B cell (primary cell): ENCODE data around the gene GTF2H2C. TPM values are rescaled to one million over a fixed set of nuclear protein-coding genes. Genes with fewer than 3 reads are reported as not detected.
"Not testable (repeated sequence)": the region's sequence is repeated elsewhere in the genome, so short reads cannot be mapped to it uniquely, and the experiment has no call there.

Experiments used
- ATAC-seq: fragments of 200-7000 bp; cut with Tn5 transposase; one replicate; pipeline ENCODE4 v1.10.0; 2021; ENCODE audit warnings: low read depth, mild to moderate bottlenecking, moderate number of reproducible peaks, moderate library complexity
- CTCF ChIA-PET: fragments of 350-600 bp; sonication (Branson Sonifier 250); formaldehyde crosslinking; loops from one replicate; lab custom pipeline; 2021; ENCODE audit warnings: antibody characterized with exemption, inconsistent platforms; lab: Charles Lee
- POLR2A ChIA-PET: fragments of 350-600 bp; sonication (Branson Sonifier 250); formaldehyde crosslinking; loops from one replicate; lab custom pipeline; 2021; ENCODE audit warnings: antibody characterized with exemption; lab: Charles Lee
- DNase-seq: peaks from one replicate; pipeline ENCODE4 v3.0.0; 2013
- H2AFZ ChIP-seq: 2 replicates; pipeline ENCODE4 v1.6.1; 2012; ENCODE audit warnings: mild to moderate bottlenecking, low read depth, low read length; ENCODE audit not compliant: insufficient read depth, poor library complexity, severe bottlenecking
- H3K27ac ChIP-seq, 2 donors: 1 replicate in 1 of 2; 2 replicates in 1 of 2; pipeline ENCODE4 v1.5.1; 2012 to 2013; ENCODE audit warnings: low read length in 2 of 2, mild to moderate bottlenecking in 2 of 2, moderate library complexity in 1 of 2
- H3K27me3 ChIP-seq, 4 experiments: fragments of 200-600 bp in 1 of 4; sonication (generic) in 1 of 4; replicated peaks in 1 of 4; 1 replicate in 2 of 4; 2 replicates in 2 of 4; pipeline versions ENCODE4 v1.6.1 to v1.7.0; 2013 to 2016; ENCODE audit warnings: low read length in 3 of 4, mild to moderate bottlenecking in 2 of 4, mixed read lengths in 1 of 4, moderate library complexity in 1 of 4; ENCODE audit not compliant: insufficient read depth in 4 of 4, control insufficient read depth in 3 of 4; ENCODE audit errors: control extremely low read depth in 1 of 4
- H3K36me3 ChIP-seq, 2 experiments: replicated peaks in 1 of 2; 1 replicate in 1 of 2; 2 replicates in 1 of 2; pipeline versions ENCODE4 v1.6.1 to v1.7.1; 2013; ENCODE audit warnings: low read length in 1 of 2; ENCODE audit not compliant: insufficient read depth in 2 of 2, control insufficient read depth in 1 of 2; ENCODE audit errors: control extremely low read depth in 1 of 2, extremely low read depth in 1 of 2
- H3K4me1 ChIP-seq, 2 donors: fragments of 200-600 bp in 1 of 2; sonication (generic) in 1 of 2; 1 replicate in 1 of 2; 2 replicates in 1 of 2; pipeline versions ENCODE4 v1.5.1 to v1.6.1; 2013 to 2017; ENCODE audit warnings: low read length in 2 of 2; ENCODE audit not compliant: control insufficient read depth in 2 of 2, insufficient read depth in 2 of 2
- H3K4me2 ChIP-seq: replicated peaks from 2 replicates; pipeline ENCODE3; 2012; ENCODE audit warnings: mild to moderate bottlenecking, low read depth, low read length; ENCODE audit not compliant: poor library complexity, severe bottlenecking
- H3K4me3 ChIP-seq, 5 experiments: fragments of 200-600 bp in 1 of 5; sonication (generic) in 1 of 5; 1 replicate in 3 of 5; 2 replicates in 2 of 5; pipeline versions ENCODE4 v1.5.1 to v1.7.0; 2011 to 2016; ENCODE audit warnings: low read length in 4 of 5, mild to moderate bottlenecking in 4 of 5, low read depth in 2 of 5, control low read depth in 1 of 5, moderate library complexity in 1 of 5; ENCODE audit not compliant: insufficient read depth in 1 of 5; ENCODE audit errors: control extremely low read depth in 1 of 5, extremely low read depth in 1 of 5
- H3K79me2 ChIP-seq: fragments of 200-600 bp; sonication (generic); one replicate; pipeline ENCODE4 v1.6.0; 2016; ENCODE audit warnings: low read length; ENCODE audit not compliant: control insufficient read depth, insufficient read depth
- H3K9ac ChIP-seq: fragments of 200-600 bp; sonication (generic); 2 replicates; pipeline ENCODE4 v1.6.1; 2017; ENCODE audit warnings: mild to moderate bottlenecking, low read length, moderate library complexity
- H3K9me3 ChIP-seq, 3 donors: one replicate each; pipeline versions ENCODE4 v1.6.1 to v1.7.1; 2013; ENCODE audit warnings: low read length in 2 of 3; ENCODE audit not compliant: control insufficient read depth in 2 of 3, insufficient read depth in 1 of 3; ENCODE audit errors: control extremely low read depth in 1 of 3
- H4K20me1 ChIP-seq: 2 replicates; pipeline ENCODE4 v1.6.0; 2012; ENCODE audit warnings: mild to moderate bottlenecking, low read length; ENCODE audit not compliant: insufficient read depth, control insufficient read depth, poor library complexity, severe bottlenecking
- H3K27ac Mint-ChIP-seq: one replicate; pipeline ENCODE4 v1.8.0; 2021; ENCODE audit warnings: mixed read lengths
- H3K27me3 Mint-ChIP-seq: one replicate; pipeline ENCODE4 v1.8.0; 2021; ENCODE audit warnings: mixed read lengths
- H3K4me1 Mint-ChIP-seq: one replicate; pipeline ENCODE4 v1.8.0; 2021; ENCODE audit warnings: mixed read lengths
- H3K4me3 Mint-ChIP-seq: one replicate; pipeline ENCODE4 v1.8.0; 2021; ENCODE audit warnings: mixed read lengths
- H3K9me3 Mint-ChIP-seq: one replicate; pipeline ENCODE4 v1.8.0; 2022; ENCODE audit warnings: mixed read lengths; ENCODE audit not compliant: insufficient read depth
- EZH2 ChIP-seq: IDR thresholded peaks from 2 replicates; pipeline ENCODE4 v1.6.1; 2012; ENCODE audit warnings: borderline replicate concordance, low read depth, mild to moderate bottlenecking, moderate library complexity, low read length; ENCODE audit not compliant: insufficient read depth, poor library complexity, severe bottlenecking
- WGBS: methylation state at CpG from one replicate; pipeline ENCODE4 v1.1.5; 2013; ENCODE audit warnings: missing lambda C conversion rate; ENCODE audit not compliant: insufficient coverage; 5-methylcytosine and 5-hydroxymethylcytosine counted together
- intact Hi-C: fragments of 100-400 bp; cut with micrococcal nuclease; formaldehyde crosslinking; loops from one replicate; pipeline ENCODE4 v1.10.0; 2022
- polyA plus RNA-seq: library from polyadenylated mRNA; depleted of rRNA; stranded (reverse); fragments of >200 nt; gene quantifications from 2 replicates; pipeline ENCODE4 v1.2.3, GENCODE V29; 2012
- total RNA-seq, 2 donors: library from RNA; stranded (reverse); fragments of 120-200 nt in 1 of 2; gene quantifications; 1 replicate in 1 of 2; 2 replicates in 1 of 2; pipeline versions ENCODE4 v1.2.3 to v1.2.4, GENCODE V29; 2013 to 2022

The GTF2H2C gene
- total and polyA plus RNA-seq, 2 donors (not counting 1 experiment from before 2014, with no cell fraction given): 13.2 to 46.2 TPM

DNA sequence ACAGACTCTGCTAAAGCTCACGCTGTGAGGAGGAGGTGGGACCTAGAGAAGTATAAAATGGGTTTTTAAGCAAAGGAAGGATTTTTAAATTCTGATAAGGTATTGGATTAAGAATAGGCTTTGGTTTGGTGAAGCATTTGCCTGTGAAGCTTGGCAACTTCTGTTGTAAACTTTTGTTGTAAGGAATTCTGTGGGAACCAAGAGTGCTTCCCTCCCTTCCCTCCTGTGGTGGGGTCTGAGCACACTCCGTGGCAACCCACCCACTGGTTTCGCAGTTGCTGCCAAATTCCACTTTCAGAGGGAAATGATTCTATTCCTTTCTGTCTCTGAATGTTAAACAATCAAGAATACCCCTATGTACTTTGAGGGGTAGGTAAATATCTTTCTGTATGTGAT, 28.6 kb upstream of the GTF2H2C start:
- H3K4me1 ChIP-seq: no peaks in the 10 kb centered on the region
- TF ChIP-seq EZH2: no peak
- H3K79me2 ChIP-seq: no peaks in the 10 kb centered on the region
- H3K27ac ChIP-seq: no peak overlapping the region
- H2AFZ ChIP-seq: no peak overlapping the region
- no peaks in the 10 kb centered on the region for H4K20me1 ChIP-seq
- H3K9ac ChIP-seq: no peak overlapping the region
- POLR2A ChIA-PET: no interaction called here
- CTCF ChIA-PET: no interaction called here
- no peaks in the 10 kb centered on the region for H3K9me3 Mint-ChIP-seq
- H3K27me3 ChIP-seq: peaks cover 0 to 3% (median 0%) of the 10 kb centered on the region in 4 experiments
- no peak overlapping the region for H3K27ac Mint-ChIP-seq
- 100% methylated on average over 2 of the region's 3 CpGs for WGBS
- no peak for DNase-seq
- intact Hi-C loops: no loop called here
- no peak for ATAC-seq
- H3K27me3 Mint-ChIP-seq: peaks cover 20% of the 10 kb centered on the region
- no peaks in the 10 kb centered on the region for H3K4me1 Mint-ChIP-seq
- no peak overlapping the region for H3K4me2 ChIP-seq
- no peak overlapping the region for H3K4me3 ChIP-seq
- no peak overlapping the region for H3K4me3 Mint-ChIP-seq
- no peaks in the 10 kb centered on the region for H3K9me3 ChIP-seq
- no peaks in the 10 kb centered on the region for H3K36me3 ChIP-seq

DNA sequence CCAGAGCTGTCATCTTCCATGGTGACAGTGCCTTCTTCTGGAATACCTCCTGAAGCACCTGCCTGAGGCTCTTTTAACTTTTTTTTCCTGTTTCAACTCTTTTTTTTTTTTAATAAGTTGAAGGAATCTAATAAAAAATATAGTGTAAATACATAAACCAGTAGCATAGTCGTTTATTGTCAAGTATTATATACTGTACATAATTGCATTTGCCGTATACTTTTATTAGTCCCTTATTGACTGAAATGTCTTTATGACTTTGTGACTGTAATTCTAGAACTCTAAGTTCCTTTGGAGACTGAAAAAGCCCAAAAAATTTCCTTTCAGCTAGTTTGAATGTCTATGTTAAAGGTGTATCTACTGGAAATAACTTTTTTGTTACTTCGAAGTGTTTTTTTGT, 22.1 kb upstream of the GTF2H2C start:
- H4K20me1 ChIP-seq, H2AFZ ChIP-seq: not testable (repeated sequence)

DNA sequence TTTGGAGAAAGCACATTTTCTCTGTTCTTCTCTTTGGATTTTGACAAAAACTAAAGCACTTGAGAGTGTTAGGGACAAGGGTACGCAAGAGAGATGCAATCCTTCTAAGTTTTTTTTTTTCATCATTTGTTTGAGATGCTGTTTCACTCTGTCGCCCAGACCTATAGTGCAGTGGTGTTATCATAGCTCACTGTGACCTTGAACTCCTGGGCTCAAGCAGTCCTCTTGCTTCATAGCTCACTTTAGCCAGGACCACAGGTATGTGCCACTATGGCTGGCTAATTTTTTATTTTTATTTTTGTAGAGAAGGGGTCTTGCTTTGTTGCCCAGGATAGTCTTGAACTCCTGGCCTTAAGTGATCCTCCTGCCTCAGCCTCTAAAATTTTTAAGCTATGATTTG, 21.3 kb upstream of the GTF2H2C start:
- H3K27ac ChIP-seq, POLR2A ChIA-PET, H3K9me3 ChIP-seq, H3K27me3 Mint-ChIP-seq, H4K20me1 ChIP-seq, H3K4me1 ChIP-seq, H3K27me3 ChIP-seq, H3K4me3 ChIP-seq, H3K36me3 ChIP-seq, H3K9ac ChIP-seq, H3K9me3 Mint-ChIP-seq, H3K27ac Mint-ChIP-seq, intact Hi-C loops, H3K4me3 Mint-ChIP-seq, H2AFZ ChIP-seq, ATAC-seq, H3K4me1 Mint-ChIP-seq, DNase-seq, H3K79me2 ChIP-seq, CTCF ChIA-PET, H3K4me2 ChIP-seq: not testable (repeated sequence)
- no CpG with 5 or more reads among the region's 2 CpGs for WGBS

More for the DNA sequence above, 22.1 kb upstream of the GTF2H2C start:
- ATAC-seq, H3K4me1 Mint-ChIP-seq, H3K4me1 ChIP-seq, H3K4me2 ChIP-seq, H3K9me3 ChIP-seq, H3K27ac ChIP-seq, H3K27me3 Mint-ChIP-seq, H3K9ac ChIP-seq, POLR2A ChIA-PET, H3K4me3 ChIP-seq, DNase-seq, H3K9me3 Mint-ChIP-seq, H3K27me3 ChIP-seq, H3K79me2 ChIP-seq, H3K27ac Mint-ChIP-seq, H3K36me3 ChIP-seq, CTCF ChIA-PET, H3K4me3 Mint-ChIP-seq, intact Hi-C loops: not testable (repeated sequence)
- WGBS: no CpG with 5 or more reads among the region's 3 CpGs

DNA sequence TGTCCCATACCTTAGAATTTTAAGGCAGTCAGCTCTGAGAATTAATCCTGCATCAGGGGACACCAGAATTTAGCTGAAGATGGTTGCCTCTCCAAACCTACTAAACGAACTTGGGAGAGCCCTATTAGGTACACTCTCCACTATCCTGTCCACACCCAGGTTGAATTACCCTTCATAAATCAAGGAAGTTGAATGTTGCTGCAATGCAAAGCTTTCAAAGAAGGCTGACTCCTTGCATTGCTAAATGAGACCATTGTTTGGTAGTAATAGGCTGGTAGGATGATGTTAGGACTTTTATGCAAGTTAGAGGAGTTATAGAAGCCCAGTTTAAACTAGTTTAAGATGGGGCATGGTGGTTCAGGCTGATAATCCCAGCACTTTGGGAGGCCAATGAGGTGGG, 18.6 kb upstream of the GTF2H2C start:
- ATAC-seq, H2AFZ ChIP-seq, H3K9me3 ChIP-seq, H3K36me3 ChIP-seq, intact Hi-C loops, H4K20me1 ChIP-seq, H3K9me3 Mint-ChIP-seq, CTCF ChIA-PET, H3K4me1 ChIP-seq, POLR2A ChIA-PET, H3K4me3 ChIP-seq, H3K27me3 ChIP-seq, H3K4me2 ChIP-seq, H3K27ac Mint-ChIP-seq, H3K9ac ChIP-seq, H3K27me3 Mint-ChIP-seq, DNase-seq, H3K79me2 ChIP-seq, H3K27ac ChIP-seq, H3K4me3 Mint-ChIP-seq, H3K4me1 Mint-ChIP-seq: not testable (repeated sequence)
- WGBS: no CpG with 5 or more reads among the region's 1 CpG
